Endometrial microvascular endothelial cells (primary cell): ENCODE results near the gene CACFD1. TPM values are rescaled to one million over a fixed set of nuclear protein-coding genes. Genes with fewer than 3 reads are reported as not detected.
"Not testable (repeated sequence)": the region's sequence is repeated elsewhere in the genome, so short reads cannot be mapped to it uniquely, and the experiment has no call there.

Experiments used
- in situ Hi-C: cut with HindIII; loops from 2 replicates; pipeline ENCODE4 v1.10.0; 2017; ENCODE audit warnings: low sequenced_read_pairs, low pct_unique_long_range_greater_than_20kb; ENCODE audit errors: inconsistent ontology term
- total RNA-seq: library from RNA; depleted of rRNA; stranded (reverse); fragments of >200 nt; gene quantifications from one replicate; pipeline ENCODE4 v1.2.3, GENCODE V29; 2015; ENCODE audit errors: inconsistent ontology term

The CACFD1 gene
- total RNA-seq, 1 donor from 2014 or later: 2.8 TPM

DNA sequence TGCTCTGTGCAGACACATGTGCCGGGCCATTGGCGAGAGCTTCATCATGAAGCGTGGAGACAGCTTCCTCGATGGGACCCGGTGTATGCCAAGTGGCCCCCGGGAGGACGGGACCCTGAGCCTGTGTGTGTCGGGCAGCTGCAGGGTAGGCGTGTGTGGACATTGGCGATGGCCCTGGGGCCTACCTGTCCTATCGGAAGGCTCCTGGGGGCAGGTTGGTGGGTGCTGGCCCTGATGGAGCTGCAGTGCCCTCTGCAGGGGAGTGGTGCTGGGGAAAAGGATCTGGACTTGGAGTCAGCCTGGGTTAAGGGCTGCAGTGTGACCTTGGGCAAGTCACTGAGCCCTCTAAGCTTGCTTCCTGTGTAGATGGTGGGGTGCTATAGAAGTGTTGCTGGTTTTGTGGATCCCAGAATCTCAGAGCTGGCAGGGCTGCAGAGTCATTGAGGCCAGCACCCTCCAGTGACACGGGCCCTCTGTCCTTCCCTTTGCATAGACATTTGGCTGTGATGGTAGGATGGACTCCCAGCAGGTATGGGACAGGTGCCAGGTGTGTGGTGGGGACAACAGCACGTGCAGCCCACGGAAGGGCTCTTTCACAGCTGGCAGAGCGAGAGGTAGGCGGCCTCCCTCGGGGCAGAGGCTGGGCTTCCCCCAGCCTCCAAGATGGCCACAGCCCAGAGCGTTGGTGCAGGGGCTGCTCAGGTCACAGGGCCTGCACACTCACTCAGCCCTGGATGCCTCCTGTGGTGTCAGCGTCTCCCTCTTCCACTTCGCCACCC is 21.8 kb upstream of the CACFD1 start:
- in situ Hi-C loops: no loop called here

DNA sequence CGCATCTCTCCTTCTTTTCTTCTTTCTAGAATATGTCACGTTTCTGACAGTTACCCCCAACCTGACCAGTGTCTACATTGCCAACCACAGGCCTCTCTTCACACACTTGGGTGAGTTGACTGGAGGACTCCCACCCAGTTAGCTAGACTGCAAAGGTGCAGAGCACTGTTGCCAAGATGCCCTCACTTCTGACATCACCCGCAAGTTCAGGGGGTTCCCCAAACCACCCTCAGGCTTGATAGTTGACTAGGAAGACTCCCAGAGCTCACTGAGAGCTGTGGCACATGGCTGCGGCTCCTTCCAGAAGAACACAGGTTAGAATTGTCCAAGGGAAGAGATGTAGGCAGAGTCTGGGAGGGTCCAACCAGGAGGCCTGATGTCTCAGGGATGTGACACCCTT is 20.4 kb upstream of the CACFD1 start:
- in situ Hi-C loops: no loop called here

DNA sequence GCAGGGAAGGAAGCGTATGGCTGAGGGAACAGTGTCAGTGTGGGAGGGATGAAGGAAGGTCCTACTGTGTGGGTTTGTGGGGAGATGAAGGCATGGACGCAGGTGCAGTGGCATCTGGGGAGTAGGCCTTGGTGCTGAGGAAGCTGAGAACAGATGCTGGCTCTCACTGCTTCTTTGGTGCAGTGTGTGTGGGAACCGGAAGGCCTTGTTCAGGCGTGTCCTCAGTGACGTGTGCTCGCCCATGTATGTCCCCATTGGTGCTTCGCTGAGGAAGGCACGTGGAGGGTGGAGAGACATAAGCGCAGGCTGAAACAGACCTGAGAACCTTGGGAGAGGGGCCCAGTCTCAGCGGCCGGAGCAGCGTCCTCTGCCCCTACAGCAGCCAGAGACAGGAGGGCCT is 18.9 kb upstream of the CACFD1 start:
- in situ Hi-C loops: no loop called here

DNA sequence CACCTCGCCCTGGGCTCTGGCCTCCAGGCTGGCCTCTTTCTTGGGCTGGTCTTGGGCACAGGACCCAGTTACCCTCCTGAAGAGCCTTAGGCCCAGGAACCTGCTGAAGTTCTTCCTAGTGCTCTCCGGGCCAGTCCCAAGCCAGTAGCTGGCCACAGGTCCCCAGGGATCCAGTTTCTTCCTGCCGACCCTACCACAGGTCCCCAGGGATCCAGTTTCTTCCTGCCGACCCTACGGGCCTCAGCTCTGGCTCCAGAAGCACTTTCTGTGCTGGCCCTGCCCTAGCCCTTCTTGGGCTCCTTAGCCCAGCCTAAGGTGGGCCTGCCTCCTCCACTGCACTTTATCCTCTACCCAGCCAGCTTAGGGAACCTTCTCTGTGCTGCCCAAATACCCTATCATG is 18.2 kb upstream of the CACFD1 start:
- in situ Hi-C loops: no loop called here

DNA sequence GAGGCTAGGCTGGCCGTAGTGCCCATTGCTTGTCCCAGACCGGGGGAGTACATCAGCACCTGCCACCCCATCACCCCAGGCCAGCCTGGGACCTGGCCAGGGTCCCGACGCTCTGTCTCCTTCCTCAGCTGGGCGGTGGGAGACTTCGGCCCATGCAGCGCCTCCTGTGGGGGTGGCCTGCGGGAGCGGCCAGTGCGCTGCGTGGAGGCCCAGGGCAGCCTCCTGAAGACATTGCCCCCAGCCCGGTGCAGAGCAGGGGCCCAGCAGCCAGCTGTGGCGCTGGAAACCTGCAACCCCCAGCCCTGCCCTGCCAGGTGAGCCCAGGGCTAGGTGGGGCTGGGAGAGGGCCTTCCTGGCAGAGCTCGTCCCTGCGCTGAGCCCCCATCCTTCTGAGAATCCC is 16.5 kb upstream of the CACFD1 start:
- in situ Hi-C loops: no loop called here

DNA sequence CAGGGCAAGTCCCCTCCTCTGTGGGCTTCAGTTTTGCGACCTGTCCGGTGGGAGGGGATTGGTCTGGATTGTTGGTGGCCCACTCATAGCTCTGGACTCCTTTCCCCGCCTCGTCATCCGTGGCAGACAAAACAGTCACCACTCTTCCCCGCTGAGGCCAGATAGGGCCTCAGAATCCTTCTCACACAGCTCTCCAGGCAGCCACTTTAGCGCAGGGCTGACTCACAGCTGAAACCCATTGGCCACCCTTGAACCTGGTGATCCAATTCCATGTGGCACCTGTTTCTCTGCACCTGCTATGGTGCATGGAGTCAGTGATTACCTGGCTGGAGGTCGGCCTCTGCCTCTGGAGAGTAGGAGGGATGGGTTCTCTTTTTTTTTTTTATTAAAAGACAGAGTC is 15.8 kb upstream of the CACFD1 start:
- in situ Hi-C loops: no loop called here

DNA sequence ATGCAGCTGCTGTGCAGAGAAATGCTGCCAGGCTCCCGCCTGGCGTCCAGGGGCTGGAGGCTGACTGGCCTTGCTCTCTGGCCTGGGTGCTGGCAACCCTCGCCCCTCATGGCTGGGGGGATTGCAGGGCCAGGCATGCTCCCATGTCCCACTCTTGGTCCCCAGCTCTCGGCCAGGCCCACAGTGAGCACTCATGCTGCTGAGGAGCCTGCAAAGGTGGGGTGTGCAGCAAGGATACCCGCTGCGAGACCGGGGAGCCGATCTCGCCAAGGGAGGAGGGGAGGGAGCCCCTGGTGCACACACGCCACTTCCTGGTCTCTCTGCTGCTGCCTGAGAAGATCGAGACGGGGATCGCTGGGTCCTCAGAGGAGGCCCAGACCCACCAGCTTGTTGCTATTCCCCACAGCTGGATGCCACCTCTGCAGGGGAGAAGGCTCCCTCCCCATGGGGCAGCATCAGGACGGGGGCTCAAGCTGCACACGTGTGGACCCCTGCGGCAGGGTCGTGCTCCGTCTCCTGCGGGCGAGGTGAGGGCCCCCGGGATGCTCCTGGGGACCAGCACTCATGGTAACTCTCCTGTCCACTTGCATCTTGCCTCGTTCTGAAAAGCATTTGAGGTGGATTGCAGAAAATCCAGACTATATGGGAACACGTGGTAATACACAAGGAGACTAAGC is 14.3 kb upstream of the CACFD1 start:
- in situ Hi-C loops: no loop called here

DNA sequence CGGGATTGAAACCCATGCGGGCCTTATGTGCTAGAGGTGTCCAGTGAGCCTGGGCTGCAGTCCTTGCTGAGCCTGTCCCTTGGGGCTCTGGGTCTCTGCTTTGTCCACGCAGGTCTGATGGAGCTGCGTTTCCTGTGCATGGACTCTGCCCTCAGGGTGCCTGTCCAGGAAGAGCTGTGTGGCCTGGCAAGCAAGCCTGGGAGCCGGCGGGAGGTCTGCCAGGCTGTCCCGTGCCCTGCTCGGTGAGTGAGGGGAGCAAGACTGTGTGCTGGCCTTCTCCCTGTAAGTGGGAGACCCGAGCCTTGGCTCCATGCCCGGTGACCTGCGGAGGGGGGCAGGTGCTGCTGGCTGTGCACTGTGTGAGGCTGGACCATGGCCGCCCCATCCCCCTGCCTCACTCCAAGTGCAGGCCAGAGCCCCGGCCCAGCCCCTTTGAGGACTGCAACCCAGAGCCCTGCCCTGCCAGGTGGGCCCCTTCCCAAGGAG is 11.2 kb upstream of the CACFD1 start:
- in situ Hi-C loops: no loop called here

DNA sequence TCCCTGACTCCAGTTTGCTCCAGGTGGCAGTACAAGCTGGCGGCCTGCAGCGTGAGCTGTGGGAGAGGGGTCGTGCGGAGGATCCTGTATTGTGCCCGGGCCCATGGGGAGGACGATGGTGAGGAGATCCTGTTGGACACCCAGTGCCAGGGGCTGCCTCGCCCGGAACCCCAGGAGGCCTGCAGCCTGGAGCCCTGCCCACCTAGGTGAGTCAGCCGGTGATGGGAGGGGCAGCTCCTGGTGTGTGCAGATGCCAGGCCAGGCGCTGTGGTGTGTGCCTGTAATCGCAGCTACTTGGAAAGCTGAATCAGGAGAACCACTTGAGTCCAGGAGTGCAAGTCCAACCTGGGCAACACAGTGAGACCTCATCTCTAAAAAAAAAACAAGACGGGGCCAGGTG is 10.0 kb upstream of the CACFD1 start:
- in situ Hi-C loops: no loop called here

DNA sequence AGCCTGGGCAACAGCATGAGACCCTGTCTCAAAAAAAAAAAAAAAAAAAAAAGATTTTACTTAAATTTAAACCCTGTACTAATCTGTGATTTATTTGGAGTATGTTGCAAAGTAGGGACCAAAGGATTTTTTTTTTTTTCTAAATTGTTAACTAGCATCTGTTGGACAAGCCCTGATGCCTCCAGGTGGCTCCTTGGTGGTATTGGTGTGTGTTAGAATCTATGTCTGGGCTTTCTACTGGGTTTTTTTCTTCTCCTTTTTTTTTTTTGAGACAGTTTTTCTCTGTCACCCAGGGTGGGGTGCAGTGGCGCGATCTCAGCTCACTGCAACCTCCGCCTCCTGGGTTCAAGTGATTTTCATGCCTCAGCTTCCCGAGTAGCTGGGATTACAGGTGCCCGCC is 7.9 kb upstream of the CACFD1 start:
- in situ Hi-C loops: not testable (repeated sequence)

DNA sequence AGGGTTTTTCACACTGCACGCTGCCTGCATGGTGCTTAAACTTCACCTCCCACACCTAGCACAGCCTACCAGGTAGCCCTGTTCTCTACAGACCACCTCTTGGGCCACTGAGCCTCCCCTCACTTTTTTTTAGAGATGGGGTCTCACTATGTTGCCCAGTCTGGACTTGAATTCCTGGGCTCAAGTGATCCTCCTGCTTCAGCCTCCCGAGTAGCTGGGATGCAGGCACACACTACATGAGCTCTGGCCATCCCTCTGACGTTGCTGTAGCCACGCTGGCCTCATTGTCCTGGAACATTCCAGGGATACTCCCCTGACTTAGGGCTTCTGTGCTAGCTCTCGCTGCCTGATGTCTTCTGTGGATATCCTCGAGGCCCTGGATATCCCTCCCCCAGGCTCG is 7.2 kb upstream of the CACFD1 start:
- in situ Hi-C loops: no loop called here

DNA sequence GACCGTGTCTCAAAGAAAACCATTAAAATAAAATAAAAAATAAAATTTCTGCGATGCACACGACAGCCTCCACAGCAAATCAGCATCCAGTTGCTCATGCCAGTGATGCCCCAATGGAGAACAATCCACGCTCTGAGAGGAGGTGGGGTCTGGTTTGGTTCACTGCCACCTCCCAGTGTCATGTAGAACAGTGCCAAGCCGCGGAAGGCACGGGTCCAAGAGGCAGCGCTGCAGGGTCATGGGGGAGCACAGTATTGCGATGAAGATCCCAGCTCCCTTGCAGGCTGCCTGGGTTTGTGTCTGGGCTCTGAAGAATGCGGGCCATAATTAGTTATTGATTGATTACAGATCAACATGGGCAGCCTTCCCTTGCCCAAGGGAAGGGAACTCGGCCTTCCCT is 6.1 kb upstream of the CACFD1 start:
- in situ Hi-C loops: no loop called here

DNA sequence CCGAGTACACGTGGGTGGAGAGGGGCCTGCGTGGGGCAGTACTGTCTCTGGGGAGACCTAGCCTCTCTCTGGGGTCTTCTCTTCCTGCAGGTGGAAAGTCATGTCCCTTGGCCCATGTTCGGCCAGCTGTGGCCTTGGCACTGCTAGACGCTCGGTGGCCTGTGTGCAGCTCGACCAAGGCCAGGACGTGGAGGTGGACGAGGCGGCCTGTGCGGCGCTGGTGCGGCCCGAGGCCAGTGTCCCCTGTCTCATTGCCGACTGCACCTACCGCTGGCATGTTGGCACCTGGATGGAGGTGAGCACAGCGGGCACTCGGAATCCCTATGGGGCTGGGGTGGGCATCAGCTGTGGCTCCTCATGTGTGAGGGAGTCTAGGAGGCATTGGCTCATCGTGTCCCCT is 5.5 kb upstream of the CACFD1 start:
- in situ Hi-C loops: no loop called here

DNA sequence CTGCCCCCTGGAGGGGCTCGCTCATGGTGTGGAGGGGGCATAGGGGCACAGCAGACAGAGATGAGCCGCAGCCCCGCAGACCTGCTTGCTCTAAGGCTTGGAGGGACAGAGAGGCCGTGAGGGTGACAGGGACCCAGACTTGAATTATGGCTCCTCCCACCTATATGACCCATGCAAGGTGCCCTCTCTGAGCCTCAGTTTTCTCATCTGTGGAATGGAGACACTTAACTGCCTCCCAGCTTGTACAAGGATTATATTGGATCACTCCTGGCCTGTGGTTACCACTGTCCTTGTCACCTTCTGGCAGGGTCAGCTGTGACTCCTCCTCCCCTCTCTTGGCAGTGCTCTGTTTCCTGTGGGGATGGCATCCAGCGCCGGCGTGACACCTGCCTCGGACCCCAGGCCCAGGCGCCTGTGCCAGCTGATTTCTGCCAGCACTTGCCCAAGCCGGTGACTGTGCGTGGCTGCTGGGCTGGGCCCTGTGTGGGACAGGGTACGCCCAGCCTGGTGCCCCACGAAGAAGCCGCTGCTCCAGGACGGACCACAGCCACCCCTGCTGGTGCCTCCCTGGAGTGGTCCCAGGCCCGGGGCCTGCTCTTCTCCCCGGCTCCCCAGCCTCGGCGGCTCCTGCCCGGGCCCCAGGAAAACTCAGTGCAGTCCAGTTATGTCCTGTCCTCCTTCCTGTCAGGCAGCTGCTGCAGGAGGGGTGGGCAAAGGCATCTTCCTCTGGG is 4.7 kb upstream of the CACFD1 start:
- in situ Hi-C loops: no loop called here

DNA sequence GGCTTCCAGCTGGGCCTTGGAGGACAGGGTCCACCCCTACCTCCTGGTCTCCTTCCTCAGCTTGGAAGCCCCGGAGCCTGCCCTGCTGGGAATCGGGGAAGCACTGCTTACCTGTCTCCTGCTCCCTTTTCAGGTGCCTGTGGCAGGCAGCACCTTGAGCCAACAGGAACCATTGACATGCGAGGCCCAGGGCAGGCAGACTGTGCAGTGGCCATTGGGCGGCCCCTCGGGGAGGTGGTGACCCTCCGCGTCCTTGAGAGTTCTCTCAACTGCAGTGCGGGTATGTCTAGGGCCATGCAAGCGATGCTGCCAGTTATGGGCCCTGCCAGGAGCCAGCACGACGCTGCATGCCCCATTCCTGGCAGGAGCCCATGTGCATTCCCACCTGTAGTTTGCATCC is 3.8 kb upstream of the CACFD1 start:
- in situ Hi-C loops: no loop called here

DNA sequence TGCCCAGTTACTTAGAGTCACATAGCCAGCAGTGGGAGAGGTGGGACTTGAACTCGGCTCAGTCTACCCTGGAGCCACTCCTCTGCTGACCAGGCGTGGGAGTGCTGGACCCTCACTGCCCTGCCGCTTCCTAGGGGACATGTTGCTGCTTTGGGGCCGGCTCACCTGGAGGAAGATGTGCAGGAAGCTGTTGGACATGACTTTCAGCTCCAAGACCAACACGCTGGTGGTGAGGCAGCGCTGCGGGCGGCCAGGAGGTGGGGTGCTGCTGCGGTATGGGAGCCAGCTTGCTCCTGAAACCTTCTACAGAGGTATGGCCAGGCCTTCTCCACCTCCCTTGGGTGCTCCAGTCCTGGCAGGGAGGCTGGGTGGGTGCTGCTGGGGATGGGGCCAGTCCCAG is 3.4 kb upstream of the CACFD1 start:
- in situ Hi-C loops: no loop called here

DNA sequence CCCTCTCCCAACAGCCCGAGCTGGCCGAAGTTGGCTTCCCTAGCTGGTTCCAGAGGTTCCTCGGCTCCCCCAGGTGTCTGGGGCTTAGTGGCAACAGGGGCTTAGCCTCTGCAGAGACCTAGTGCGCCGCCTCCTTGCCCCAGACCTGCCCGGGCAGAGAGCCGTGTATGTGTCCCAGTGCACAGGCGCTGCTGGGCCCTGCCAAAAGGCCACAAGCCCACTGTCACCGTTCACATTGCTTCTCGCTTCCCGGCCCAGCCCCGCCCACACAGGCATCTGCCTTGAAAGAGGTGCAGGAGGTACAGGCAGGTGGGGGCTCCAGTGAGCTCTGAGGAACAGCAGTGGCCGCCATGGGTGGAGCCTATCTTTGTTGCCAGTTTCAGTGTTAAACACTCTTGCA is 2.5 kb upstream of the CACFD1 start:
- in situ Hi-C loops: no loop called here

DNA sequence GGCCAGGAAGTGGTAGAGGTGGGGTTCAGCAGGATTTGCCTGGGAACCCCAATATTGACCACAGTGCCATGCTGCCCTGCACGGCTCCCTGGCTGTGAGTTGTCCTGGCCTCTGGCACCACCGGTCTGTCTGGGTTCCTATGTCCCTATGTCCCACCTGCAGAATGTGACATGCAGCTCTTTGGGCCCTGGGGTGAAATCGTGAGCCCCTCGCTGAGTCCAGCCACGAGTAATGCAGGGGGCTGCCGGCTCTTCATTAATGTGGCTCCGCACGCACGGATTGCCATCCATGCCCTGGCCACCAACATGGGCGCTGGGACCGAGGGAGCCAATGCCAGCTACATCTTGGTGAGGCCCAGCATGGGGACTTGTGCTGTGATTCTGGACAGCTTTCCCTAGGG is 2.0 kb upstream of the CACFD1 start:
- in situ Hi-C loops: no loop called here

DNA sequence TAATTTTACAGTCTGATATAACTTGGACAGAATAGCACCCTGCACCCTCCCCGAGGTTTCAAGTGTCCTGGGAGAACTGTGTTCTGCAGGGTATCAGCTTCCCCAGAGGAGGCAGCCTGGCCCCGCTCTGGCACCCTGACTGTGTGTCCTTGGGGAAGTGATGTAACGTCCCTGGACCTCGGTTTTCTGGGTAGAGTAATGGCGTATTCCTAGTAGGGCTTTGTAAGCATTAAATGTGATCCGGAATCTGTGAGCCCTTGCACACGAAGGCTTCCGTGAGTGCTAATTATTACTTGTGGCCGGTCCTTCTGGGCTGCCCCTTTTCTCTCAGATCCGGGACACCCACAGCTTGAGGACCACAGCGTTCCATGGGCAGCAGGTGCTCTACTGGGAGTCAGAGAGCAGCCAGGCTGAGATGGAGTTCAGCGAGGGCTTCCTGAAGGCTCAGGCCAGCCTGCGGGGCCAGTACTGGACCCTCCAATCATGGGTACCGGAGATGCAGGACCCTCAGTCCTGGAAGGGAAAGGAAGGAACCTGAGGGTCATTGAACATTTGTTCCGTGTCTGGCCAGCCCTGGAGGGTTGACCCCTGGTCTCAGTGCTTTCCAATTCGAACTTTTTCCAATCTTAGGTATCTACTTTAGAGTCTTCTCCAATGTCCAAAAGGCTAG is 1.0 kb upstream of the CACFD1 start:
- in situ Hi-C loops: no loop called here
